Glutamatergic neuron (in vitro differentiated cells): ENCODE results near the gene CACNA1C. TPM values are rescaled to one million over a fixed set of nuclear protein-coding genes. Genes with fewer than 3 reads are reported as not detected.

Source experiments
- DNase-seq: peaks from one replicate; pipeline ENCODE4 v3.0.0; 2022
- H3K27ac Mint-ChIP-seq: one replicate; pipeline ENCODE4 v1.8.0; 2020; ENCODE audit warnings: mild to moderate bottlenecking, mixed read lengths, inconsistent platforms; ENCODE audit not compliant: unreplicated experiment
- H3K27me3 Mint-ChIP-seq: one replicate; pipeline ENCODE4 v1.8.0; 2020; ENCODE audit warnings: mild to moderate bottlenecking, moderate library complexity, mixed read lengths, inconsistent platforms; ENCODE audit not compliant: unreplicated experiment
- H3K36me3 Mint-ChIP-seq: one replicate; pipeline ENCODE4 v1.8.0; 2020; ENCODE audit warnings: mild to moderate bottlenecking, mixed read lengths, inconsistent platforms; ENCODE audit not compliant: unreplicated experiment
- H3K4me1 Mint-ChIP-seq: one replicate; pipeline ENCODE4 v1.8.0; 2020; ENCODE audit warnings: mild to moderate bottlenecking, low read depth, mixed read lengths, inconsistent platforms; ENCODE audit not compliant: unreplicated experiment
- H3K4me3 Mint-ChIP-seq: one replicate; pipeline ENCODE4 v1.8.0; 2020; ENCODE audit warnings: mild to moderate bottlenecking, mixed read lengths, inconsistent platforms; ENCODE audit not compliant: unreplicated experiment
- H3K9me3 Mint-ChIP-seq: one replicate; pipeline ENCODE4 v1.8.0; 2020; ENCODE audit warnings: mild to moderate bottlenecking, moderate library complexity, mixed read lengths, inconsistent platforms; ENCODE audit not compliant: unreplicated experiment
- total RNA-seq: library from RNA; stranded (reverse); fragmentation: NEBNext Ultra II Directional; extraction: Animal tissue kit (Norgen Biotek cat#: 25700); gene quantifications from one replicate; pipeline ENCODE4 v1.2.1, GENCODE V29; 2021; ENCODE audit not compliant: unreplicated experiment
- TF ChIP-seq, protein P1 (sequence below): fragments of 200-600 bp; sonication (generic); IDR thresholded peaks from one replicate; pipeline ENCODE4 v1.5.0; 2021; ENCODE audit not compliant: partially characterized antibody, unreplicated experiment

Gene CACNA1C
- total RNA-seq, 1 donor from 2014 or later: 11.0 TPM

DNA sequence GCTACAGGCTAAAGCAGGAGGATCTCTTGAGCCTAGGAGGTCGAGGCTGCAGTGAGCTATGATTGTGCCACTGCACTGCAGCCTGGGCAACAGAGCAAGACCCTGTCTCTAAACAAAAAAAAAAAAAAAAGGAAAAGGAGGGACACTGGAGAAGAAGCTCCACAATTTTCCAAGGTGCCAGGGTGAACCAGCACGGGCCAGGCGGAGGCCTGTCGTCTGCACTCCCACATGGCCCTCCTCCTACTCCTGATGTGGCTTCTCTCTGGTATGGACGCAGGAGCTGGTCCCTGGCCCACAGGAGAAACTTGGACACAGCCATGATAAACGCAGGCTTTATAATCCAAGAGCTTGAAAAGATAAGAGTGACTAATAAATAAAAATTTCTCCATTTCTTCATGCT is 341.2 kb downstream of the CACNA1C start:
- H3K27ac Mint-ChIP-seq: no peak overlapping the region
- TF ChIP-seq, protein P1, sequence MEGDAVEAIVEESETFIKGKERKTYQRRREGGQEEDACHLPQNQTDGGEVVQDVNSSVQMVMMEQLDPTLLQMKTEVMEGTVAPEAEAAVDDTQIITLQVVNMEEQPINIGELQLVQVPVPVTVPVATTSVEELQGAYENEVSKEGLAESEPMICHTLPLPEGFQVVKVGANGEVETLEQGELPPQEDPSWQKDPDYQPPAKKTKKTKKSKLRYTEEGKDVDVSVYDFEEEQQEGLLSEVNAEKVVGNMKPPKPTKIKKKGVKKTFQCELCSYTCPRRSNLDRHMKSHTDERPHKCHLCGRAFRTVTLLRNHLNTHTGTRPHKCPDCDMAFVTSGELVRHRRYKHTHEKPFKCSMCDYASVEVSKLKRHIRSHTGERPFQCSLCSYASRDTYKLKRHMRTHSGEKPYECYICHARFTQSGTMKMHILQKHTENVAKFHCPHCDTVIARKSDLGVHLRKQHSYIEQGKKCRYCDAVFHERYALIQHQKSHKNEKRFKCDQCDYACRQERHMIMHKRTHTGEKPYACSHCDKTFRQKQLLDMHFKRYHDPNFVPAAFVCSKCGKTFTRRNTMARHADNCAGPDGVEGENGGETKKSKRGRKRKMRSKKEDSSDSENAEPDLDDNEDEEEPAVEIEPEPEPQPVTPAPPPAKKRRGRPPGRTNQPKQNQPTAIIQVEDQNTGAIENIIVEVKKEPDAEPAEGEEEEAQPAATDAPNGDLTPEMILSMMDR: no peak
- DNase-seq: no peak
- H3K4me3 Mint-ChIP-seq: no peak overlapping the region
- H3K27me3 Mint-ChIP-seq: peaks cover 5% of the 10 kb centered on the region
- H3K9me3 Mint-ChIP-seq: no peaks in the 10 kb centered on the region
- no peaks in the 10 kb centered on the region for H3K4me1 Mint-ChIP-seq
- peaks cover 5% of the 10 kb centered on the region for H3K36me3 Mint-ChIP-seq

DNA sequence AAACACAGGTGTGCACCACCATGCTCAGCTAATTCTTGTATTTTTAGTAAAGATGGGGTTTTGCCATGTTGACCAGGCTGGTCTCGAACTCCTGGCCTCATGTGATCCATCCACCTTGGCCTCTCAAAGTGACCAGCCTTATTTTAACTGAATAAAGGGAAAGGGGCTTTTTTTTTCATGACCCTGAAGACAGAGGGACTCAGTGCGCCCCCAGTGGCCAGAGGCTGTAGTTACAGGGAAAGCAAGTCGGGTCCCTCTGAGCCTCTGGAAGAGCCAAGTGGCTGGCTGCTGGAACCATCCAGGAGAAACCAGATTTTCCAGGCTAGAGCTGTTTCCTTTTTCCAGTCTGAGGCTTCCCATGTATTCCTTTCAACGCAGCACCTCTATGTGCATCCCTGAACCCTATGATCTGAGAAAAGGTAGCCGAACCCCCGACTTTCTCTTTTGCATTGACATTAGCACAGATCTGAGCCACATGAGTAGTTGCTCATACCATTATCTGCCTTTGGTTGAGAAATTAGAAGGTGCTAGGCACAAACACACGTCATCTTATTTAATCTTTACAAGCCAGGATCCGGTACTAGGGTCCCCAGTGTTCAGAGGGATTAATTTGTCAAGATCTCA is 342.7 kb downstream of the CACNA1C start:
- no peak overlapping the region for H3K4me3 Mint-ChIP-seq
- TF ChIP-seq, protein P1: peak; percentile 96
- no peak overlapping the region for H3K27ac Mint-ChIP-seq
- DNase-seq: peak; percentile 84
- peaks cover 2% of the 10 kb centered on the region for H3K4me1 Mint-ChIP-seq
- peaks cover 4% of the 10 kb centered on the region for H3K27me3 Mint-ChIP-seq
- H3K36me3 Mint-ChIP-seq: peaks cover 5% of the 10 kb centered on the region
- no peaks in the 10 kb centered on the region for H3K9me3 Mint-ChIP-seq

DNA sequence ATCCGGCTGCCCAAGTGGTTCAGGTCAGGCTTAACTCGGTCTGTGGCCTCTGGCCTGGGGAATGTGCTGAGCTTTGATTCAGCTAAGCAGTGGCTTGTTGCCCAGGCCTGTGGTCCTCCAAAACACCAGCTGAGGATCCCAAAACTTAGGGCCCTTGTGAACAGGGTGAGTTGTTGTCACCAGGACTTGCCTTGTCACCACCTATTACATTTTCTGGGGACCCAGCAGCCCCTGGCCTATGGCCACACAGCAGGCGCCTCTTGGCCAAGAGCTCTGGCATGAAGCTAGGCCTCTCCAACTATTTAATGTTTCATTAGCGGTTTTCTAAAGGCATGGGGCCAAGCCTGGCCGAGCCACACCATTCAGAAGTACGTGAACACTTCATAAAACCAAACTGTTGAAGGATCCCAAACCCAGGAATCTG is 343.7 kb downstream of the CACNA1C start:
- Mint-ChIP-seq H3K36me3 (peaks cover 4% of the 10 kb centered on the region), H3K27me3 (peaks cover 3% of the 10 kb centered on the region), H3K9me3 (no peaks in the 10 kb centered on the region), H3K4me1 (peaks cover 2% of the 10 kb centered on the region), H3K27ac (no peak overlapping the region), H3K4me3 (no peak overlapping the region)
- DNase-seq: no peak
- TF ChIP-seq, protein P1: no peak

DNA sequence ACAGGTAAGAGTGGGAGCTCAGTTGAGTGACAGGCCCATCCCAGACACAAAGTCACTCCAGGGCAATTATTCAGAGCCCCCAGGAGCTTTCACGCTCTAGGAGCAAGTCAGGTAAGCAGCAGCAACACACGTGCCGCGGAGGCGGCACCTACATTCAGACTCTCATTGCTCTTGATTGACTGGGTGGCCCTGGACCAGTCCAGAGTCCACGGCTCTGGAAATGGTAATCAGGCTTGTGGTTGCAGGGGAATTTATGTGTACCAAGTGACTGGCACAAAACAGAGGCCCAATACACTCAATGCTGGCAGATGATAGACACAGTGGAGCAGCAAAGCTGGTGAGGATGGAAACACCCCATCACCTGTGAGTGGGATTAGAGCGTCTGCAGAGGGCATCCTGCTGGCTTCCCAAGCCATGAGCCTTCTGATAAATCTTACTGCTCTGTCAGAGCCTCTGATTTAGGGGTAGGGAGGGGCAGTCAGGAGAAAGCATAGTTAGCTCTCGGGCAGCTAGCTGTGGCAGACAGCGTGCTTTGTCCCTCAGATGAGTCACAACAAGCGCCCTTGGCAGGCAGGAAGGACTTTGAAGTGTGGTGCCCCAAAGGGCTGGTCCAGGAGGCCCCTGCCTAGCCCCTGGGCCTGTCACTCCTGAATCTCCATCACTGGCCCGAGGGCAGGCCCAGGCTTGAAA is 344.7 kb downstream of the CACNA1C start:
- TF ChIP-seq, protein P1: no peak
- Mint-ChIP-seq H3K27me3 (peaks cover 3% of the 10 kb centered on the region), H3K4me3 (no peak overlapping the region), H3K9me3 (no peaks in the 10 kb centered on the region), H3K4me1 (peaks cover 2% of the 10 kb centered on the region), H3K36me3 (peaks cover 4% of the 10 kb centered on the region), H3K27ac (no peak overlapping the region)
- DNase-seq: no peak

DNA sequence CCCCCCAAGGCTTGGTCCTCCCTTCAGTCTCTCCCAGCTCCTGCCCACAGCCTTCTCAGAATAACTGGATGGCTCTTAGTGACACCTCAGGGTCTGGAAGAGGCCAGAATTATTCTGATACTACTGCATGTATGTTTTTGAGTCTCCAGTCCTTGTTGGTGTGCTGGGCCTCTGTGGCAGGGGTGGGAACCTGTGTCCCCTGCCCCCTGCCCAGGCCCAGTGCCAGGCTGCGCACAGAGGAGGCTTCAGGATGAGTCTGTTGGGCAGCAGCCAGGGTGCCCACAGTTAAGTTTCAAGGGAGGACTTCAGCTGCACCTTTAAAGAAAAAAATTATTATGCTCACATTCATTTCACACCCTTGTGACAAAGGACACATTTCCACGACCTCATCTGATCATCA is 348.3 kb downstream of the CACNA1C start:
- Mint-ChIP-seq H3K4me3 (no peak overlapping the region), H3K36me3 (peaks cover 4% of the 10 kb centered on the region), H3K4me1 (peaks cover 2% of the 10 kb centered on the region), H3K27ac (no peak overlapping the region), H3K9me3 (no peaks in the 10 kb centered on the region), H3K27me3 (no peaks in the 10 kb centered on the region)
- TF ChIP-seq, protein P1: no peak
- DNase-seq: no peak
